Erythroblast (primary cell): ENCODE measurements around the gene VSIG10L2.

Source experiments
- GATA1 ChIP-seq: IDR thresholded peaks from 2 replicates; pipeline ENCODE4 v1.6.1; 2011; ENCODE audit warnings: low read depth, mild to moderate bottlenecking, control low read depth, low read length, moderate library complexity
- POLR2A ChIP-seq: IDR thresholded peaks from 2 replicates; pipeline ENCODE4 v1.6.1; 2011; ENCODE audit warnings: mild to moderate bottlenecking, low read length

DNA sequence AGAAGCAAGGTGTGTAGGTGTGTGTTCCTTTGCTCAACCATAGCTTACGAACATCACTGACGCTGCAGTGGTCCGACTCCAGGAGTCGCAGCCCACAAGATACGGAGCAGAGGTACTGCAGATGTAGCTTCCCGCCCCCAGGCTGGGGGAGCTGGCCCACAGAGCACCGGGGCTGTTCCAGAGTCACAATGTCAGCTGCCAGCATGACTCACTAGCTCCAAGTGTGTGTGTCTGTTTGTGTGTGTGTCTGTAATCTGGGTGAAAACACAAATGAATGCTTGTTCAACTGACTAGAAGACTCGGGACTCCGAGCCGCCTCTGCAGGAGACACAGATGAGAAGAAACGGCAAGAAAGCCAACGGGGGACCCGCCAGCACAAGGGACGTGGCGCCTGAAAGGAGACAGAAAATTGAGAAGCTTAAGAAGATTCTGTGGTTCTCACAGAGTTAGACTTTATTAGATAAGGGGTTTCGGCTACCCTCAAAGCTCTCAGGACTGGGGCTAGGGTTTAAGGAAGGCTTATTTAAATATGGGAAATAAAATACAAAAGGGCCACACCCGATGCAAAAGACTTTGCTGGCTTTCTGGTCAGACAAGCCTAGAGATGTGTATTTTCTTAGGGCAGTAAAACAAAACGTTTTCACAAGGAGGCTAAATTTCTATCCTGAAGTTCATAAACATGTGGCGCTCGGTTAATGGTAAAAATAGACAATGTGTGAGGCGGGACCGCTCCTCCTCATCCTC lies 10.7 kb downstream of the VSIG10L2 start:
- TF ChIP-seq POLR2A (no peak), GATA1 (no peak)
